ENCODE measurements around the gene ASIP.

Gene ASIP

GRCh38 chr20:34312544-34313217 lies 71.5 kb downstream of the ASIP start:
- FAIRE-seq: no peak

DNA sequence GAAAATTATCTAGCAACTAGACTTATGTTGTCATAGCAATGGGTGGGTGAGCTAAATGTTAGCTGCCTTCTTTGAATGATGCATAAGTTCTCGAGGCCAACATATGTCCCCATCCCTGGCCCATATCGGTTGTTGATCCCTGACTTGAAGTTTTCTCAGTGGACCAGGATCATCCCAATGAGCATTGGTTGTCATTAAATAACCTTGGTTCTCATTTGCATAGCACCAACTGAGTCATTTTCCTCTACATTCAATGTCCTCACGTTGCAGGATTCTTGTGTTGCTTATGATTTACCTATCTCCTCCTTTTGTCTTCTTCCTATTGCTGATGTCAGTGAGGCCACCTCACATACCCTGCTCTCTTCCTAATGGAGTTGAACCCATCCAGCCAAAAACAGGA lies 74.0 kb downstream of the ASIP start:
- no peak for FAIRE-seq

GRCh38 chr20:34316196-34316814 lies 75.1 kb downstream of the ASIP start:
- no peak for FAIRE-seq
